NCI-H1694 treated with DMSO at 0.1 percent for 48 hours (cell line): ENCODE measurements around the gene ESD.

Experiments
- DNase-seq: peaks from one replicate; lab custom pipeline; 2025; lab: John Stamatoyannopoulos, UW

Gene ESD

DNA sequence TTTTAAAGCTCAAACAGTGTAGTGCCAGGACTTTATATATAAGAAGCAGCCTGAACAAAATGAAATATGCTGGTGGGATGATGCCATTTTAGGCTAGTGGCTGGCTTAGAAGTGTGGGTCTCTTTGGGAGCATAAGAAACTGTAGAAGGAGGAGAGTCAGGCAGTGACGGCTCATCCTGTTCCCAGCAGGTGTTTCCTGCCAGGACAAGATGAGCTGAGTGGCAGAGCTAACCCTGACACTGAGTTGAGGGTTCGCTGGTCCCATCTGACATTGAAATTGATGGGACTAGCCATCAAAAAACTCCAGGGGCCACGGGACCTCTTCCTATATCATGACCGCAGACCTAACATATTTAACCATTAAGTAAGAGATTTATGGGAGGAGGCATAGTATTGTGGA lies 51.3 kb downstream of the ESD start:
- DNase-seq = no peak

- no peak for DNase-seq
Observed at GRCh38 chr13:46745062-46745461, 51.9 kb downstream of the ESD start.

- DNase-seq = no peak
Observed at GRCh38 chr13:46743191-46743590, 53.8 kb downstream of the ESD start.

DNA sequence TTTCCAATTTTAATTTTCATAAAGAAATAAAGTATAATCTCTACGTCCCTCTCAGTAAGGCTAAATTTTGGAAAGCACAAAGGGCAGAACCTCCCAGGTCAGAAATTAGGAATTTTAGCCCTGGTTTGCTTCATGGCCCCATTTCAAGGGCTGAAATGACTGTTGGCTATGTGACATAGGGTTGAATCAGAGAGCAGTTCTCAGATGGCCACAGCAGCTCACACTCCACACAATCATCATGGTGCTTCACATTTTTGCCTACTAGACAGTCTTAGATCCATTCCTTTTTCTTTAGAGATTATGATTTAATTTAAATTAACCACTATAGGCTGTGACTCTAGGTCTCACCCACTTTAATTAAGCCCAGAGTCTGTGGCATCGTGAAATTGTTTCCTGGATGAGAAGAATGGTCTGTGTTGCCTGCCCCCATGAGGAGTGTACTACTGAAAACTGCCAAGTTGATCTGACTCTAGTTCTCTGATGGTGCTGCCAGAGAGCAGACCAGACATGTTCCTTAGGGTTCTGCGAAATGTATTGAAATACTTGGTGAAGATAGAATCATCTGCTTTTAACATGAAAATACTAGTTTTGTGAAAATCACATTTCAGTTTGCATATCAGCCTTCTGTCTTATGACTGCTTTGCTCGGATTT lies 57.4 kb downstream of the ESD start:
- no peak for DNase-seq

DNA sequence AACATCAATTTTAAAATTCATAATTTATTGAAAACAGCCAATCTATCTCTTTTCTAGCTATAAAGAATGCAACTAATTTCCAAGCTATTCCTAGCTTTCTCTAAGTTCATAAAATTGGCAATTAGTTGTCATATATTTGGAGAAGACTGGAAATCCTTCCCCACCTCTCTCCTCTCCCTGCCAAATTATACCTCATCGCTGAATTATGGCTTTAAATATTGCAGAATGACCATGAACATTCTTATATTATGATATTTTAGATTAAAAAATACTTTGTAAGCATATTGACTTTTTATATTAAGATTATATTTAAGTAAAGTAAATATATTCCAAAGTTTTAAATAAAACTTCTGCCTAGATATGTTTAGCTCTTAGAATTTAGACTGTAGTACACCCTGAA lies 58.2 kb downstream of the ESD start:
- no peak for DNase-seq

GRCh38 chr13:46738055-46738454 lies 58.9 kb downstream of the ESD start:
- no peak for DNase-seq

- no peak for DNase-seq
Observed at GRCh38 chr13:46736541-46737310, 60.2 kb downstream of the ESD start.

GRCh38 chr13:46735425-46735824 lies 61.5 kb downstream of the ESD start:
- DNase-seq = no peak

GRCh38 chr13:46731535-46731934 lies 65.4 kb downstream of the ESD start:
- no peak for DNase-seq

DNA sequence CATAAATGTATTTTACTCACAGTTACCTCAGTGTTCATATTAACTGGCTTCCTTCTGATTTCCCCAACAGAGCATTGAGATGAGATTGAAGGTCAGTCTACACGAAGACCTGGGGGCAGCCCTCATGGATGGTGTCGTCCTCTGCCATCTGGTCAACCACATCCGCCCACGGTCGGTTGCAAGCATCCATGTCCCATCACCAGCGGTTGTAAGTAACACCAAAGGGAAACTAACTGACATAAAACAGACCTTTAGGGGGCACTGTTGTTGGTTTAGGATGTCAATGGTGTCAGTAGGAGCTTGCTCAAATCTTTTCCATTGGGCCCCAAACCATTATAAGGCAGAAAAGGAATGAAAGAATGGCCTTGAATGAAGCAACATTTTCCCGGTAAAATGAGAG lies 68.2 kb downstream of the ESD start:
- no peak for DNase-seq

GRCh38 chr13:46726347-46726746 lies 70.6 kb downstream of the ESD start:
- no peak for DNase-seq
